IPS DF 4.7 (cell line): ENCODE measurements around the gene OST4.
"Not testable (repeated sequence)": the region's sequence is repeated elsewhere in the genome, so short reads cannot be mapped to it uniquely, and the experiment has no call there.

ENCODE experiments used
- DNase-seq: peaks from one replicate; pipeline ENCODE4 v3.0.0-alpha.2; 2013; ENCODE audit warnings: low spot score; ENCODE audit errors: extremely low read depth

OST4 gene

GRCh38 chr2:27080140-27080469, 8.7 kb upstream of the OST4 start:
- DNase-seq, result no peak

GRCh38 chr2:27079233-27080139, 8.0 kb upstream of the OST4 start:
- DNase-seq, result no peak

GRCh38 chr2:27078267-27079194, 7.1 kb upstream of the OST4 start, which contains the start of gene EMILIN1:
EMILIN1 (plus strand) TSS chr2:27078615; CDS start chr2:27079066, 451 bp downstream.
- no peak for DNase-seq

GRCh38 chr2:27077231-27077630, 5.8 kb upstream of the OST4 start:
- DNase-seq, result no peak

- DNase-seq, result no peak
These were observed 4.9 kb upstream of the OST4 start for GRCh38 chr2:27076323-27076722.

GRCh38 chr2:27075566-27075871, 4.1 kb upstream of the OST4 start:
- DNase-seq, result not testable (repeated sequence)

GRCh38 chr2:27074738-27075565, 3.5 kb upstream of the OST4 start:
- DNase-seq, result no peak

GRCh38 chr2:27073782-27074181, 2.3 kb upstream of the OST4 start:
- no peak for DNase-seq

GRCh38 chr2:27072920-27073319, 1.5 kb upstream of the OST4 start:
- DNase-seq, result no peak

GRCh38 chr2:27071990-27072830, 756 bp upstream of the OST4 start:
- DNase-seq, result no peak

- DNase-seq, result no peak
These were observed 689 bp downstream of the OST4 start for GRCh38 chr2:27070653-27071276.

GRCh38 chr2:27069961-27070618, 1.4 kb downstream of the OST4 start:
- no peak for DNase-seq

GRCh38 chr2:27069436-27069835, 2.0 kb downstream of the OST4 start:
- no peak for DNase-seq

GRCh38 chr2:27067385-27067784, 4.1 kb downstream of the OST4 start:
- DNase-seq, result no peak

GRCh38 chr2:27065128-27065527, 6.3 kb downstream of the OST4 start:
- no peak for DNase-seq

GRCh38 chr2:27060323-27060722, 11.1 kb downstream of the OST4 start:
- no peak for DNase-seq

- DNase-seq, result no peak
These were observed 12.2 kb downstream of the OST4 start for GRCh38 chr2:27059141-27059820.

GRCh38 chr2:27058210-27058609, 13.2 kb downstream of the OST4 start:
- DNase-seq, result no peak

- DNase-seq, result no peak
These were observed 14.3 kb downstream of the OST4 start for GRCh38 chr2:27057184-27057583.
